HG02852 (cell line): ENCODE measurements around the gene VWA8.

ENCODE experiments used
- ATAC-seq: cut with Tn5 transposase; IDR thresholded peaks from one replicate; pipeline ENCODE4 v1.9.1; 2021; ENCODE audit warnings: mild to moderate bottlenecking, moderate library complexity; ENCODE audit not compliant: unreplicated experiment

VWA8 gene

DNA sequence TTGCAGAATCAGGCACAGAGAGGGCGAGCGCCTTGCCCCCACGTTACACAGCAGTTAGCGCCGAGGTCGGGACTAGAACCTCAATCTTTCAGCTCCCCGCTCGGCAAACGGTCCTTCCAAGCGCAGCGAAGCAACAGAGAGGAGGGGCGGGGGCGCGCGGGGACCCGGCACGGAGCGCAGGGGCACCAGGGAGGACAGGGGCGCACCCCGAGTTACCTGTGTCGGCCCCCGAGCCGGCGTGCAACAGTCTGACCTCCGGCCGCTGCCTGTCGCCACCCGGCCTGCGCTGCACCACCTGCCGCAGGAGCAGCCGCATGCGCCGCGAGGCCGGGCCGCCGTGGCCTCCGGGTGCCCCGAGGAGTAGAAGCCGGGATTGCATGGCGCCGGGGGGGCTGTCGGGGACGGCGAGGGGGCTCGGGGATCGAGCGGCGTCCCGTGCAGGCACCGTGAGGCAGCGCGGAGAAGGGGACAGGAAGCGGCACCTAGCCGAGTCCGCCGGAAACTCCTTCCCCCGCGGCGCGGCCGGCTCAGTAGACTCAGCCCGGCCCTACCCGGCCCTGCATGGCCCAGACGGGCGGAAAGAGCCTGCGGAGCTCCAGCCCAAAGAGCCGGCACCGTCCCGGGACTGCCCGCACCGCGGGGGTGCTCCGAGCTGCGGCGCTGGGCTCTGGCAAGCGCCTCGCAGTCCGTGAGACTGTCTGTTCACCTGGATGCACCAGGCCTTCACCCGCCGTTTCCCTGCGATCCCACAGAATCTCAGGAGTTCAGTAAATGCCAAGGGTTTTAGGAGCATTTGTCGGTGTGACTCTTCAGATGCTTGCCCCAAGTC lies at the start of gene VWA8:
TSS of gene VWA8 (minus strand) at position 473 of the 829 bp plus-strand sequence. CDS start at position 379, 94 bp downstream.
- ATAC-seq = peak; percentile 89

DNA sequence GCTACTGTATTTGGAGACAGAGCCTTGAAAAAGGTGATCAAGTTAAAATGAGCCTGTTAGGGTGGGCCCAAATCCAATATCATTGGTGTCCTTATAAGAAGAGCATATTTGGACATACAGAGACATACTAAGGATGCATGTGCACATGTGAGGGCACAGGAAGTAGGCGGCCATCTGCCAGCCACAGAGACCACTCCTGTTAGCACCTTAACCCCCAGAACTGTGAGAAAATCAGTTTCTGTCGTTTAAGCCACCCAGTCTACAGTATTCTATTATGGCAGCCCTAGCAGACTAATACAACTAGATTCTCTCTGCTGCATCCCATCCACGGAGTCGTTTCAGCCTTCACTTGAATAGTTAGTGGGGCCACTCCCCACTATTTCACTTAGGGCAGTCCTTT lies 48.1 kb upstream of the VWA8 start:
- ATAC-seq = no peak

DNA sequence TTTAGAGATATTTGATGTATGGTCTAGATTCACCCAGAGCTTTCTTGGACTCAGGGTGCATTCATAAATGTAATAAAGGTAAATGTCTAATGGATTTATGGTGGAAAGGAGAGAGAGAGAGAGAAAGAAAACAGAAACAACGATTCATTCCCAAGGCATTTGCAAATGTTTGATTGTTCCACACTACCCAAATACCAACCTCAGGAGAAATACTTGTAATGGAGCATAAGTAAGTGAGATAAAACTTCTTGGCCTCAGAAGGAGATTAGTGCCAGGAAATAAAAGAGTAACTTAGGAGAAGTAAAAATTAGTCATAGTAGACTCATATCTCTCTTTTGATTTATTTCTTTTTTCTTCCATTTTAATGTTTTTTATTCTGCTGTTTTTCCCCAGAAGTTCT lies 46.9 kb upstream of the VWA8 start:
- no peak for ATAC-seq

DNA sequence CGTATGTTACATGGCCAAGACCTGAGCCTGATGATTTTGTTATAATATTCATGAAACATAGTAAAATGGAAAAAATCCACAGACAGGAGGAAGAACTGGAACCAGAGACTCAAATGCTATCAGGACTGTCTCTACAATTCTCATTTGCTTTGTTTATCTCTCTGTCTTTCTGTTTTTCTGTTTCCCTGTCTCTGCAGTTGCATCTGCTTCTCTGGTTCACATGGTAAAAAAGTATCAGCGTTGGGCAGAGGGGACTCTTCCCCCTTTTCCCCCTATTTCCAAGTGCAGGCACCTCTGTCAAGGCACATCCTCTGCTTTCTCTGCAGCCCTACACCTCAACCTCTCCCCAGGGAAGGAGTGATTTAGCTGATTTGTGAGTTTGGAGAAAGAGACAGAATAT lies 41.2 kb upstream of the VWA8 start:
- ATAC-seq = no peak

DNA sequence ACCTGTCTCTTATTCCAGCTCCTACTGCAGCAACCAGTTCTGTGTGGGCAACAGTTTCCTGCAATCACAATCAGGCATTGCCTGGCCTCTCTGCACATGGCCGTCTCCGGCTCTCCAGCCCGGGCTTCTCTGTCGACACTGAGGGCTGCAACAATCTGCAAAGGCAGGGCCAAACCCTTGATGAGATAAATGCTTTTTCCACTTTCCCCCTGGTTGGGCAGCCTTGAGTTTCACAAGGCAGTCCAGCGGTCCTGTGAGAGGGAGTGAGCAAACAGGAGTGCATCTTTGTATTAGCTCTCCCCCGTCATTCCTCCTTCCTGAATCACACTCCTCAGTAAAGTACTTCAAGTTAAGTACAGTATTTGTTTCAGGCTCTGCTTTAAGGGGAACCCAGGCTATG lies 40.7 kb upstream of the VWA8 start:
- no peak for ATAC-seq

DNA sequence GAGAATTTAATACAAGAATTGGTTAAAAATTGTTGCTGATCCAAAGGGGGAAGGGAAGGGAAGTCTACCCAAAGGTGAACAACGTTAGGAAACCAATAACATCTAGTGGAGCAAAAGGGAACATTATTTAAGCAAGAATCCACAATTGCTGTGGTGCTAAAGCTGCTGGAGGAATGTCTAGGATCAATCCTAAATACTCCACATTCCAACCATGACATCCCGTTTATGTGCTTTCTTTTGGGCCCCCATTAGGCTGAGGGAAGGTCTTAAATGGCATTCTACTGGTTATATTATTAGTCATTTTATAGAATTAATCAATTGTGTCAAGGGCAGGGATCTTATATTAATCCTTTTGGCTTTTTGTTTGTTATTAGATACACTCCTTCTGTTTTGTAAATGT lies 39.9 kb upstream of the VWA8 start:
- no peak for ATAC-seq

DNA sequence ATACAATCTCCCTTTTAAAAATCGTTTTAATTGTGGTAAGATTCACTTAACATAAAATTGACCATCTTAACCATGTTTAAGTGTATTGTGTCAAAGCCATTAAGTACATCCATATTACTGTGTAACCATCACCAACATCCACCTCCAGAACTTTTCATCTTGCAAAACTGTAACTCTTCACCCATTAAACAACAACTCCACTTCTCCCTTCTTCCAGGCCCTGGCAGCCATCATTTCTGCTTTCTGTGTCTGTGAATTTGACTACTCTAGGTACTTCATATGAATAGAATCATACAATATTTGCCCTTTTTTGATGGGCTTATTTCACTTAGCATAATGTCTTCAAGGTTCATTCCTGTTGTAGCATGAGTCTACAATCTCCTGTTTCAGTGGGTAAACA lies 36.5 kb upstream of the VWA8 start:
- no peak for ATAC-seq

DNA sequence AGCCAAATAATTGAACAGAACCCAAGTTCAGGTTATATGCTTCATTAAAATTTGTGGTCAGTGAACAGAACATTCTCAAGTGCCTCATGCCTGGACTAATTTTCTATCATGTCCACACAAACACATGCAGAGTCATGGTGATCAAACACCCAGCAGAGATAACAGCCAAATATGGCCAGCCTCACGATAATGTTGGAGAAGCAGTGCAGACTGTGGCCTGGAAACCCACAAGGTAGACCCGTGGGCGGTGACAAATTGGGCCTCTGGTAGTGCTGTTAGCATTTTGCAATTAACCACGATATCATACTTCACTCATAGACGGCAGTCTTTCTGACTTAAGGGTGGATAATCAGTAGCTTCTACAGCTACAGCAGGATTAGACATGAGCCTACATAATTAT lies 35.0 kb upstream of the VWA8 start:
- no peak for ATAC-seq

DNA sequence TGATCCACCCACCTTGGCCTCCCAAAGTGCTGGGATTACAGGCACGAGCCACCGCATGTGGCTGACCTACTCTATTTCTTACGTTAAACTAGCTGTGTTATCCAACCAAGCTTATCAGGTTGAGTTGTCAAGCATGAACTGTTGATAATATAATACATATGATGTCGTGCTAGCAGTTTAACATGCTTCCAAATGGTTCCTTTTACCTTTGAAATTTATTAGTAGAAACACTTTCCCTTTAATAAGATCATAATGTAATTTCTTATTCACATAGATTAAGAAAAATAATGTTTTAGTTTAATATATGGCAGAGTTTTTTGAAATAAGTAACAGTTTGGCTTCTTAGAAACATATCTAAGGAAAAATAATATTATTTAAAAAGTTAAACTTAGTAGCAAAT lies 34.4 kb upstream of the VWA8 start:
- ATAC-seq = no peak

DNA sequence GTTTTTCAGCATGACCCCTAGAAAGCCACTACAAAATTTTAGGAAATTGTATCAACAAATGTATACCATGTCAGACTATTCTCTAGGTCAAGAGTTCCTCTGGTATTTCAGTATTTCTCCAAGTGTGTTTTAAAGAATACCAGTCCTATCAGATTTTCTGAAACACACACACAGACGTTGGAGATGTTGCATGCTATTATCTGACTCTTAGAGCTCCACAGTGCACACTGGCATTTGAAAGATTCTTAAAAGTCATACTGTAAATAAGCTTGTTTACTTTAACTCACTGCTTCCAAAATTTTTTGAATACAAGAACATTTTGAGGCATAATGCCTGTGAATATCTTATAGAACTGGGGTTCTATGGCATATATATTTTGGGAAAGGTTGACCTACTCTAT lies 33.8 kb upstream of the VWA8 start:
- no peak for ATAC-seq

DNA sequence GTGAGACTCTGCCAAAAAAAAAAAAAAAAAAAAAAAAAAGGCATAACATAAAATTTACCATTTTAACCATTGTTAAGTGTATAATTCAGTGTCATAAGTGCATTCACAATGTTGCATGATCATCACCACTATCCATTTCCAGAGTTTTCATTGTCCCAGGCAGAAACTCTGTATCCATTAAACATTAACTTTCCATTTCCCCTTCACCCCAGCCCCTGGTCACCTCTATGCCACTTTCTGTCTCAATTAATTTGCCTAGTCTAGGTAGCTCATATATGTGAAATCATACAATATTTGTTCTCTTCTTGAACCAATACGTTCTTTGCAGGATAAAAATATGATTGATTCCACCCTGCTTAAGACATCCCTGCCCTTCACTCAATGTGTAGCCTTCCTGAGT lies 31.0 kb upstream of the VWA8 start:
- ATAC-seq = no peak

DNA sequence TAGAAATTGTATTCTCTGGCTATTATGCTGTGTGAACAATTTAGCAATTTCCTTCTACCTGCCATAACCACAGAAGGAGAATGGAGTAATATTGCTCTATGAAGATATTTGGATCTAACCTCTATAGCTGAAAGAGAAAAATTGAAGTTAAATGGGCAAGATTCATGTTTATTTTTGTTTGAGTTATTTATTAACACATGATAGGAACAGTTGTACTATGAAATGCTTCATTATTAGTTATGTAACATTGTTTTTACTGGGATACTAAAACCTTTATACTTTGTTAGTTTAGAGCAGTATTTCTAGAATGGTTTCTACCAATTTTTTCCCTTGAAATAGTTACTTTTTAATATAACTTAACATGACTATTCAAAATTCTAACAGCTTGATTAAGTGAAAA lies 27.3 kb upstream of the VWA8 start:
- no peak for ATAC-seq

DNA sequence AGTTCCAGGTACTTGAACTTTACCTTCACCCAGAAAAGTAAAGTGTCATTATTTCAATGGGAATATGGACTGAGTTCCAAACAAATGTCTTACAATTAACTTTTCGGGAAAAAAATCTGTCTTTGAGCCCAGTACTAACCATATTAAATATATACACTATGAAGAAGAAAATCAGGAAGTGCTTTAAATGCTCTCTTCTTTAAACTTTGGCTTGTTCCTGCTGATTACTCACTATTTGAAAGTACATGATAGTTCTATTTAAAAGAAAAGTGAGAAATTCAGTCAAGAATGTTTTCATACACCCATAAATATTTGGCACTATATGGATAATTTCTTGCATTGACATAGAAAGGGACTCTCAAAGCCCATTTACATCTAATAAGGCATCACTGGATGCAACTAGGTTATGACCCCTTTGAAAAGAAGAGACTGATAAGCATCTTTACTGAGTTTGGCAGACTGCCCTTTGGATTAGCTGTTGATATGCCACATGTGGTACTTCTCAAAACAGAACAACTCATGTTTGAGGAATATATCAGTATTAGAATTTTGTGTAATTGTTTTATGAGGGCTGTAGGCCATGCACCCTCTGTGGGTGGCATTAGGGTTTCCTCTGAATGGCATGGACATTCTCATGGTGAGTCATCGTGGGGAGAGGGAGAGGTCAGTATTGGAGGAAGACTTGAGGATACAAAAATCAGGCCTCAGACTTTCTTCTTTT lies 25.0 kb upstream of the VWA8 start:
- ATAC-seq = no peak

DNA sequence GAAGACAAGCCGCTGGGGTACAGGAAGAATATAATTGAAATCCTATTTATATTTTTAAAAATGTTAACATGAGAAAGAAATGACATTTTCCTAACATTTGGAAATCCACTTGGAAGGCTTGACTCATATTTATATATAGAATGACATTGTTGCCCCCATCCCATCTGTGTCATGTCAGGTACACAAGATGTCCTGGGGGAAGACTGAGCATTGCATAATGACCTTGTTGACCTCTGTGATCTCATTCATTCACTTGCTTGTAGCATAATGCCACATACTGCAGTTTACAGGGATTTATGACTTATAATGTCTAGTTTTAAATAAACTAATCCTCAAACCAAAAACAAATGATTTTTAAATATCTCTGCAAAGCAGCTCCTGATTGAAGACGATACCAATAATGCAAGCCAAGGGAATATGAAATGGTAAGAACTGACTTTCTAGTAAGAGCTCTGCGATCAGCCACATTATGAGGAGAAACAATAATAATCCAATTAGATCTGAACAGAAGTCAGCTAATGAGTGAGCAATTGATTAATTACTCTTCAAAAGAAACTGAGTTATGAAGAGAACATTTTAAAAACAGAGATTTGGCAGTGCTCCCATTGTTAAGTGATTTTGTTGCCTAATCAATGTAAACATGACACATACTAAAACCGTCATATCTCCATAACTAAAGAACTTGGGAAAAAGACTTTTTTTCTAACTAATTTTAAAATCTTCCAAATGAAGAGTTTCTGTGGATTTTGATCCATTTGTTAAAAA lies 21.2 kb upstream of the VWA8 start:
- no peak for ATAC-seq

DNA sequence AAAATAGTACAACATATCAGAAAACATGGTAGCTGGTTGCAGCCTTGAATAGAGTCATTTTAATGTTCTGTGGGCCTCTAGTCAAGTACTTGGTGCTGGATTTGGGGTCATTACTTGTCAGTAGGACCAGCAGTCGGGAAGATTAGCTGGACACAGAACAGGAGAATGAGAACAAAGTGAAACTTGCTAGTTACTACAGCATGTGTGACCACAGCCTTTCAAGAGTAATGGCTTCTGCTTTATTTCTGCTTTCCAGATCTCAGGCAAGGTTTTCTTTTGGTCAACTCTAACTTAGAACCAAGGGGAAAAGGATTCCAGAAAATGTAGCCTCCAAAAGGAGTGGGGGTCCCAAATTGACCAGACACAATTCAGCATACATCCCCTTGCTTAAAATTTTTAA lies 17.1 kb upstream of the VWA8 start:
- no peak for ATAC-seq

DNA sequence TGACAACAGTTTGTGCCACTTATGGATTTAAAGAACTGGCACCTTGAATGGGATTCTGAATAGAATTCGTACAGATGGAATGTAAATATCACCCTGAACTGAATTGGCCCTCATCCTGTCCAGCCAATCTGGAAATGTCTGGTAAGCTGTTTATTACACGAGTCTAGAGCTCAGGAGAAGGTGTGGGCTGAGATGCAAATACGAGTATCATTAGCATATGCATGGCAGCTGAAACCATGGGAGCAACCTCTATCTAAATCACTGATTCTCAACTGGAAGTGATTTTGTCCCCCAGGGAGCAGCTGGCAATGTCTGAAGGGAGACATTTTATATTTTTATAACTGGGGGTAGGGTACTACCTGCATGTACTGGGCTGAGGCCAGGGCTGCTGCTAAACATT lies 15.6 kb upstream of the VWA8 start:
- no peak for ATAC-seq

DNA sequence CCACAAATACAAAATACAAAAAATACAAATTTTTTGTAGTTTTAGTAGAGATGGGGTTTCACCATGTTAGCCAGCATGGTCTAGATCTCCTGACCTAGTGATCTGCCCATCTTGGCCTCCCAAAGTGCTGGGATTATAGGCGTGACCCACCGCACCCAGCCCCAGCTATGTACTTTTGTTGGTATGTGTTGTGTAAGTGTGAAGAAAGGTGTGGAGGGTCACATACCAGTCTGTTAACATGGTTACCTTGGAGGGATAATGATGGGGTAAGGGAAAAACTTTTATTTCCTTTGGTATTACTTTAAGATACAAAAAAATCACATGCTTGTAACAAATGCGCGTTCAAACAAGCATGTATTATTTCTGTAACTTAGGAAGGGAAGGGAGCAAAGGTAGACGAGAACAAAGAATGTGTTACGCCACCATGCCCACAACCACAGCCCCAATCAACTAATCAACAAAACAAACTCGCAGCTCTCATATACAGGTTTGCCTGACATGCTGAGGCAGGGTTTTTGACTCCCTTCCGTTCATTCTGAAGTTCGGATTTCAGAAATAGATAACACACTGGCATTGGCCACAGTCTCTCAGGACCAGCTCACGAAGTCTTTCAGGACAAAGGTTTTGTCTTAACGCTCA lies 13.5 kb upstream of the VWA8 start:
- no peak for ATAC-seq

DNA sequence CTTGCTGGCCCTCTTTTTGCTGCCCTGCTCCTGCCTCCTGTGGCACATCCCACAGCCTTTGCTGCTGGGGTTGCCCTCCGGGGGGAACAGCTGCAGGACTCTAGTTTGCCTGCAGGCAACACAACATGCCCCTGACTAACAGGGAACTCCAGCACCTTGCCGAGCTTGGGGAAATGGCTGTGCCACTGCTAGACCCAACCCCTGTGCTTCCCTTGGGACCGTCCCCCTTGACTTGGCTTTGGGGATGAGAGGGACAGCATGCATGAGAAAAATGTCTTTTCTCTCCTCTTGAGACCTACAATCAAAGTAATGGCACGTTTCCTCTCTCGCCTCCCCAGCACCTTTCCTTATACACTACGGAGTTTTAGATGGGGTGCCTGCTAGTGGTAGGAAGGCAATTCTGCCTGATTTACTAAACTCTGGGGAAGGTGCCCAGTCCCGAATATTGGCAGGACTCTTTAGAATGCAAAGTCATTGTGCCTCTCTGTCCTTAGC lies 12.4 kb upstream of the VWA8 start:
- no peak for ATAC-seq

DNA sequence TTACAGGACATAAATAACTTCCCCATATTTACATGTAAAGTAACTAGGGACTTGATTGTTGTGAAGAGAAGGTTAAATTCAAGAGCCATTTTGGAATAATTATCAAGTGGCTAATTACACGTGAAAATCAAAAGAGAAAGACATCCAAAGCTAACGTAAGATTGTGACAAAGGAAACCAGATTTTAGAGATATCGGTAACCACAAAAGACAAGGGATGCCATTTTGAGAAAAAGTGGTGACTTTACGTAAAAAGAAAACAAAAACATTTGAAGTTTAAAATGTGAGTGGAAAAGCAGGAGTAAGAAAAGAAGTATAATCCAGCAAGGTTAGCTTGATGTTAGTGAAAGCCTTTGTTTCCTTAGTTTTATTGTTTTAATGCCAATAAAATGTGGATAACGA lies 10.9 kb upstream of the VWA8 start:
- no peak for ATAC-seq

DNA sequence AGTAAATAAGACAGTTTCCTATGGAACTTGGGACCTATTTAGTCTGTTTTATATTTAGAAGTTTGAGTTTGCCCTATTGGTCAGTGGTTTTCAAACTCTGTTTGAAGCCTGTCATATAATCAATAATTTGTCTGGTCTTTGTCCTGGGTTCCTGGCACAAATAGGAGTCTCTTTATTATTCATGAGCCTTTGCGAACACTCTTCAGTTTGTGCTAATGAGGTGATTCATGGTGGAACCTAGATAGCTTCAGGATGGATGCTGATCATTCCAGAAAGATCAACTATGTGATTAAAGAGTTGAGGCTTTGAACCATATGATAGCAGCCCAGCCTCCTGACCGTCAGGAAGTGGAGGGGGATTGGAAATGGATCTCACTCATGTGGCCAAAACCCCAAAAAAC lies 10.0 kb upstream of the VWA8 start:
- no peak for ATAC-seq

DNA sequence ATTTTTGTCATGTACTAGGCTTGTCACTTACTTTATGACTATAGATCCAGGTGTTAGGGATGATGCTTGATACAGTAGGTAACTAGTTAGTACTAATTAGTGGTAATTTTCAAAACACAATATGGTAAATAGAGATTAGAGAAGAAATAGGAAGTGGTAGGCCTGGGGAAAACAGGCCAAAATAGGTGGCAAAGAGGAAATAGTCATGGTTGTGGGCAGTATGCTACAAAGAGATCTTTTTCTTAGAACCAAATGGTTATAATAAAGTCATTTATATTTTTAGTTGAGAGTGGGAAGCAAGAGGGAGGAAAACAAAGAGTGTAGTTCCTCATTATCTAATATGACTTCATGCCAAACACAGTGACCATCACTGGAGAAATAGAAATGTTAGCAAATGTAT lies 9.1 kb upstream of the VWA8 start:
- ATAC-seq = no peak
